AG10803 (cell line): Measurements from ENCODE around the gene FUT8.

Experiments used
- DNase-seq: peaks from one replicate; pipeline ENCODE4 v3.0.0; 2010; ENCODE audit warnings: low read depth
- H3K4me3 ChIP-seq: 2 replicates; pipeline ENCODE4 v1.5.1; 2011; ENCODE audit warnings: mild to moderate bottlenecking, low read length, control low read depth
- TF ChIP-seq, protein P1 (sequence below): conservative IDR thresholded peaks from 2 replicates; pipeline ENCODE4 v1.5.1; 2011; ENCODE audit warnings: mild to moderate bottlenecking, low read length, control low read depth, inconsistent platforms

The FUT8 gene

DNA sequence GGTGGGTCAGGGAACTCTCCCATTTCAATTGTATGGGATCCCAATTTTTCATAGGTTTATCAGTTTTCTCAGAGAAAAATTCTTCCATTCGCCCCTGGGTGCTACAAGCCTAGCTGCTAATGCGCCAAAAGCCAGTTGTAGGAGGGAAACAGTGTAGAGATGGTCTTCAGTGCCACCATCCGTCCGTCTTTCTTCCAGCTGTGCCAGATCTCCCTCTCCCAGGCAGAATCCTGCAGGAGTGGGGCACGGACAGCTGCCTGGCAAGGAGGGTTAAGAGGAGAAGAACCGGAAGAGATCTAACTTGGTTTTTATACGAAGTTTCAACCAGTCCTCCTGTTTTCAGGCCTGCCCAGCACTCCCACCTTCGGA, 38.9 kb upstream of the FUT8 start:
- peak; percentile 49 for DNase-seq
- H3K4me3 ChIP-seq = peak overlapping the region; percentile 33; the same call in 1 of the 2 replicates
- TF ChIP-seq, protein P1, sequence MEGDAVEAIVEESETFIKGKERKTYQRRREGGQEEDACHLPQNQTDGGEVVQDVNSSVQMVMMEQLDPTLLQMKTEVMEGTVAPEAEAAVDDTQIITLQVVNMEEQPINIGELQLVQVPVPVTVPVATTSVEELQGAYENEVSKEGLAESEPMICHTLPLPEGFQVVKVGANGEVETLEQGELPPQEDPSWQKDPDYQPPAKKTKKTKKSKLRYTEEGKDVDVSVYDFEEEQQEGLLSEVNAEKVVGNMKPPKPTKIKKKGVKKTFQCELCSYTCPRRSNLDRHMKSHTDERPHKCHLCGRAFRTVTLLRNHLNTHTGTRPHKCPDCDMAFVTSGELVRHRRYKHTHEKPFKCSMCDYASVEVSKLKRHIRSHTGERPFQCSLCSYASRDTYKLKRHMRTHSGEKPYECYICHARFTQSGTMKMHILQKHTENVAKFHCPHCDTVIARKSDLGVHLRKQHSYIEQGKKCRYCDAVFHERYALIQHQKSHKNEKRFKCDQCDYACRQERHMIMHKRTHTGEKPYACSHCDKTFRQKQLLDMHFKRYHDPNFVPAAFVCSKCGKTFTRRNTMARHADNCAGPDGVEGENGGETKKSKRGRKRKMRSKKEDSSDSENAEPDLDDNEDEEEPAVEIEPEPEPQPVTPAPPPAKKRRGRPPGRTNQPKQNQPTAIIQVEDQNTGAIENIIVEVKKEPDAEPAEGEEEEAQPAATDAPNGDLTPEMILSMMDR = peak; percentile 51

DNA sequence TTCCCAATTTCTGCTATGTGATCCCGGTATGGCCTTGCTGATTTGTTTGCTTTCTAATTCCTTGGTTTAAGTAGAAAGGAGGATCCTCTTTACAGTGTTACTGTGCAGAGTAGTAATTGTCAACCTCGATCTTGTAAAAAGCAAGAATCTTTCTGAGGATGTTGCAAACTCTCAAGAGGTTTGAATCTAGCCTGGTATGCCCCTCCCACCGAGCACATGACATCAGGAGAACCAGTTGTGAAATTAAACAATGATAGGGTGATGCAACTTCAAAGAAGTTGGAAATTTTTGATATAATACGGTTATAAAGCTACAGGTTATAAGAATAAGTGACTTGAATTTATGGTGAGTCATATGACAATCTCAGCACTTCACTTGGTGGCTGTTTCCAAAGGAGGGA, 35.0 kb upstream of the FUT8 start:
- TF ChIP-seq, protein P1 = no peak
- peak; percentile 66 for DNase-seq
- no peak overlapping the region for H3K4me3 ChIP-seq

DNA sequence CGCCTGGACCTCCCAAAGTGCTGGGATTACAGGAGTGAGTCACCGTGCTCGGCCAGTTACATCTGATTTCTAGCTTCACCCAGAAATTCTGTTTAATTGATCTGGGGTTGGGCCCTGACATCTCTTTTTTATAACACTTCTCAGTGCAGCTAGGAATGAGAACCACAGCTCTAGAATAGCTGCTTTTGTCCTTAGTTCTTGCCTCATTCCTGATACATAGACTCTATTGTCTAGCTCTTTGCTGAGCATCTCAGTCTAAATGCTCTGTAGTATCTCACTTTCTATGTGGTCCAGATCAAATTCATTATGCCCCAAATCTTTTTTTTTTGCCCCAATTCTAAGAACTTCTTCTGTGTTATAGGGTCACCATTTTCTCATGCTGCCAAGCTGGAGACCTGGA, 29.9 kb upstream of the FUT8 start:
- H3K4me3 ChIP-seq = no peak overlapping the region
- TF ChIP-seq, protein P1 = no peak
- no peak for DNase-seq

DNA sequence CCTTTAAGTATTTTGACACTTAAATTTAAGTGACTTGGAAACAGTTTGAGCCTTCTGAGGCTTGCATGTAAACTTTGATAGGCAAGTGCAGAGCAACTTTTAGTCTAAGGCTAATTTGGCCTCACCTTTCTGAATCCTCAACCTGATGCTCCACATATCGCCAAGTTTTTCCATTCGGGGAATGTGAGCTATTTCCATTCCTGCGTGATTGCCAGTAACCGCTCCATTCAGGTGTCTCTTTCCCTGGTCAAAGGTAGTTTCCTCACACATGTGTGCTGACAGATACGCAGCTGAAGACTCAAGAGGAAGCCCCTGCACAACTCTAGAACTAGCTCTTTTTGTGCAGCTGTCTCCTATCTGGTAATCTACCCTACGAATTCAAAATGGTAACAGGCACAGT, 25.4 kb upstream of the FUT8 start:
- no peak for DNase-seq
- TF ChIP-seq, protein P1 = no peak
- no peak overlapping the region for H3K4me3 ChIP-seq

DNA sequence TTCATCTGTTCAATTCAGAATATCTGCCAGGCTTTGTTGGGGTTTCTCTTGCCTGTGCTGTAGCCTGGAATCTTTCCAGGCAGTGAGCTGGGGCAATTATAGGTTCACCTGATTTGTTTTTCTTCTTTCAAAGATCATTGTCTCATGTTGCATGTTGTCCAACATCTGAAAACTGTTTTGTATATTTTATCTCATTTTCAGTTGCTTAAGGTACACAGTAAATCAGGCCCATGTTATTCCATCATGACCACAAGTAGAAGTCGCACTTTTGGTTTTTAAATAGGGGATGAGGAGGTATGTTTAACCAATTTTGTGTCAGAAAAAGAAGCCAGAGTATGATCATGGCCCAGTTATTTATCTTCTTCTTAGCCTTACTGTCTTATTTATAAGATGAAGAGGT, 24.9 kb upstream of the FUT8 start:
- no peak for DNase-seq
- H3K4me3 ChIP-seq = no peak overlapping the region
- TF ChIP-seq, protein P1 = no peak

DNA sequence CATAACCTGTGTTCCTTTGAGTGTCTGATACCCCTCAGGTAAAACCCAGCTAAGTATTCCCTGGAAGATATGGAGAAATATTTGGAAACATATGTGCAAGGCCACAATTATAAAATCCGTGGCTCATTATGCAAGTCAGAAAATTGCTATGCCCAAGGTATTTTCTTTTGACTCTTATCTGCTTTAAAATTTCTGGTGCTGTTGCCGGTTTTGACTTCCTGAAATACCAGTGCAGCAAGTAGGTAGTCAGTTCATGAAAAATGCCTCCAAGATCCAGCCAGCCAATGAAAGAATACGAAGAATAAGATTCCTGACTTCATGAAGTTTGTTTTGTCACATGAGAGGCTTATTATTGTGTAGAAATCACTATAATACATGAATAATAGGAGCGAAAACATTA, 20.2 kb upstream of the FUT8 start:
- TF ChIP-seq, protein P1 = no peak
- no peak overlapping the region for H3K4me3 ChIP-seq
- no peak for DNase-seq

DNA sequence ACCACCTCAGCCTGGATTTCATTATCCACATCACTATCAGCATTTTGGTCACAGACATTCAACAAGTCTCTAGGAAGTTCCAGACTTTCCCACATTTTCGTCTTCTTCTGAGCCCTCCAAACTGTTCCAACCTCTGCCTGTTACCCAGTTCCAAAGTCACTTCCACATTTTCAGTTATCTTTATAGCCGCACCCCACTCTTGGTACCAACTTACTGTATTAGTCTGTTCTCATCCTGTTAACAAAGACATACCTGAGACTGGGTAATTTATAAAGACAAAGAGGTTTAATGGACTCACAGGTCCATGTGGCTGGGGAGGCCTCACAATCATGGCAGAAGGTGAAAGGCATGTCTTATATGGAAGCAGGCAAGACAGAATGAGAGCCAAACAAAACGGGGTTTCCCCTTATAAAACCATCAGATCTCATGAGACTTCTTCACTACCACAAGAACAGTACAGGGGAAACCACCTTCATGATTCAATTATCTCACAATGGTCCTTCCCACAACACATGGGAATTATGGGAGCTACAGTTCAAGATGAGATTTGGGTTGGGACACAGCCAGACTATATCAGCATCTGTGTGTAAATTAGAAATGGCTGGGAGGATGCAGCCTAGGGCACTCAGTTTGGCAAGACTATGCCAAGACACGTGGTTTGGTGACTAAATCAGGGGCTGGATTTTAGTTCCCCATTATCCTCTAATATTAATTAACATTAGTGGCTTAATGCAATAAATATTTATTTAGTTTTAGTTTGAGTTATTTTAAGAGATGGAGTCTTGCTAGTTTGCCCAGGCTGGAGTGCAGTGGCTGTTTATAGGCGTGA, 16.2 kb upstream of the FUT8 start:
- H3K4me3 ChIP-seq = no peak overlapping the region
- TF ChIP-seq, protein P1 = no peak
- DNase-seq = no peak
